Measurements from ENCODE around the gene SLC9A2. TPM values are rescaled to one million over a fixed set of nuclear protein-coding genes. Genes with fewer than 3 reads are reported as not detected.

Gene SLC9A2
- total RNA-seq, result 0.05 and 0.07 TPM in 2 replicates

GRCh38 chr2:102619414-102620319, at the start of gene SLC9A2:
Gene SLC9A2, plus strand, starts transcription at chr2:102619553. Its CDS starts 296 bp downstream, at chr2:102619849.

Other genes starting within 250 kb of the SLC9A2 start
- not detected in 2 replicates for gene IL18RAP, start 196.4 kb upstream of the SLC9A2 start, total RNA-seq
- not detected in 2 replicates for gene SLC9A4, start 146.3 kb upstream of the SLC9A2 start, total RNA-seq
- gene TMEM182, start 142.5 kb downstream of the SLC9A2 start, total RNA-seq, result 0.20 TPM in 1 of 2 replicates, not detected in the other